ENCODE measurements around the gene CPEB3. TPM values are rescaled to one million over a fixed set of nuclear protein-coding genes. Genes with fewer than 3 reads are reported as not detected.

Gene CPEB3
- total and polyA plus RNA-seq, 4 donors, result 2.1 to 8.4 (median 5.1) TPM

DNA sequence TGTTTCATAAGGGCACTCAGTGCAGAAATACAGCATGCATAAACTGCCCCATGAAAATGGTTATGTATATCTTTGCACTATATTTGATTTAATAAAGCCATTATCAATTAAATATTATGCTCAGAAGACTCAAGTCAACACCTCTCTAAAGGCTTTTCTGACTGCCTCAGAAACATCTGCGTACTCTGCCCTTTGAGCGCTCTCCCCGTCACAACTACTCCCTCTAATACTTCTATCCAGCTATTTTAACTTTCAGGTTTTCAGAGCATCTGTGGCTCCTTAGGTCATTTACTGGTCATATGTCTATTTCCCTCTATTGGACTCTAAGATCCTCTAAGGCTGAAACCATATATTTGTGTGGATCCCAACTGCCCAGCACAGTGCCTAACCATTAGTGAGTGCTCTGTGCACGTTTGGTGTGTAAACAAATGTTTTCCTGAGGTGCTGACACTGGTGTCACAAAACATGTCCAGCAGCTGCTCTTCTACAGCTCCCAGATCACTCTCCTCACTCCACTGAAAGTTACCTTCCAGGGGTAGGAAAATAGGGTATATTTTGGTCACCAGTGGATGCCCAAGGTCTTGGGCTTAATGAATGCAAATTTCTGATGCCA lies 188.2 kb downstream of the CPEB3 start:
- Histone ChIP-seq H3K9me3 (ENCODE audit: control insufficient read depth in 4 of 4, low read length in 3 of 4) (no peaks in the 10 kb centered on the region), H3K4me1 (ENCODE audit: control insufficient read depth in 4 of 4, insufficient read depth in 4 of 4, low read length in 3 of 4) (peaks cover 10 to 55% (median 45%) of the 10 kb centered on the region in 4 donors), H3K27me3 (ENCODE audit: control insufficient read depth in 4 of 4, insufficient read depth in 4 of 4, low read length in 3 of 4) (no peaks in the 10 kb centered on the region), H3K9ac (ENCODE audit: low read depth in 1 of 2, low read length in 2 of 2) (peak overlapping the region in 1 of 2 donors; percentile 6), H3K27ac (ENCODE audit: low read depth in 1 of 2, low read length in 2 of 2) (peak overlapping the region; percentile 66 to 71), H3K4me3 (ENCODE audit: low read depth in 1 of 3, low read length in 3 of 3) (no peak overlapping the region), H3K36me3 (ENCODE audit: control insufficient read depth in 4 of 4, insufficient read depth in 3 of 4, low read depth in 1 of 4, low read length in 3 of 4) (no peaks in the 10 kb centered on the region)
- 50% methylated on average over 4 of the region's 4 CpGs for whole genome bisulfite sequencing
- DNase-seq (ENCODE audit: low spot score), result no peak
- TF ChIP-seq RXRA (IDR thresholded peaks at IDR 0.05), result no peak
- TF ChIP-seq SP1 (IDR thresholded peaks at IDR 0.05), result peak; percentile 15
- no peak for TF ChIP-seq YY1 (IDR thresholded peaks at IDR 0.05)
- TF ChIP-seq HNF4A (conservative IDR thresholded peaks at IDR 0.05), result peak; percentile 51 to 62
- no peak for TF ChIP-seq RAD21 (IDR thresholded peaks at IDR 0.05)
- no peak for TF ChIP-seq TAF1 (conservative IDR thresholded peaks at IDR 0.05)
- TF ChIP-seq, protein P1, sequence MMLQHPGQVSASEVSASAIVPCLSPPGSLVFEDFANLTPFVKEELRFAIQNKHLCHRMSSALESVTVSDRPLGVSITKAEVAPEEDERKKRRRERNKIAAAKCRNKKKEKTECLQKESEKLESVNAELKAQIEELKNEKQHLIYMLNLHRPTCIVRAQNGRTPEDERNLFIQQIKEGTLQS (IDR thresholded peaks at IDR 0.05), result no peak
- TF ChIP-seq, protein P2, sequence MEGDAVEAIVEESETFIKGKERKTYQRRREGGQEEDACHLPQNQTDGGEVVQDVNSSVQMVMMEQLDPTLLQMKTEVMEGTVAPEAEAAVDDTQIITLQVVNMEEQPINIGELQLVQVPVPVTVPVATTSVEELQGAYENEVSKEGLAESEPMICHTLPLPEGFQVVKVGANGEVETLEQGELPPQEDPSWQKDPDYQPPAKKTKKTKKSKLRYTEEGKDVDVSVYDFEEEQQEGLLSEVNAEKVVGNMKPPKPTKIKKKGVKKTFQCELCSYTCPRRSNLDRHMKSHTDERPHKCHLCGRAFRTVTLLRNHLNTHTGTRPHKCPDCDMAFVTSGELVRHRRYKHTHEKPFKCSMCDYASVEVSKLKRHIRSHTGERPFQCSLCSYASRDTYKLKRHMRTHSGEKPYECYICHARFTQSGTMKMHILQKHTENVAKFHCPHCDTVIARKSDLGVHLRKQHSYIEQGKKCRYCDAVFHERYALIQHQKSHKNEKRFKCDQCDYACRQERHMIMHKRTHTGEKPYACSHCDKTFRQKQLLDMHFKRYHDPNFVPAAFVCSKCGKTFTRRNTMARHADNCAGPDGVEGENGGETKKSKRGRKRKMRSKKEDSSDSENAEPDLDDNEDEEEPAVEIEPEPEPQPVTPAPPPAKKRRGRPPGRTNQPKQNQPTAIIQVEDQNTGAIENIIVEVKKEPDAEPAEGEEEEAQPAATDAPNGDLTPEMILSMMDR (IDR thresholded peaks at IDR 0.05; ENCODE audit: low read depth, low read length, missing input control), result no peak

DNA sequence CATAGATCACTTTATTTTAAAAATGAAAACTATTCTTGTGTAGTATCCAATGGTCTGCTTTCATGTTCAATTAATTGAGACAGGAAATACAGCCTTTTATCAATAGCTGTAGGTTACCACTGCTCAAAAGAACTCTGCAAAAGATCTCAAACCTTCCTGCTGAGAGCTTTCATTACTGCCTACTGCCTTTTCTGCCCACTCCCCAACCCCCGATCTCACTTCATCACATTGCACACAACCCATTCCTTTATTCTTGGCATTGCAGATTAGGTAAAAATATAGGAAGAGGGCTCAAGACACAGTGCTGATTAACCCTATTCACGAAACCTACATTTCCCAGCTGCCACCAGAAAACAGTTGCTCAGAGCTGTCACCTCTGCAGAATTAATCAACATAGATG lies 195.9 kb downstream of the CPEB3 start:
- no peak for DNase-seq (ENCODE audit: low spot score)
- Histone ChIP-seq H3K9me3 (ENCODE audit: control insufficient read depth in 4 of 4, low read length in 3 of 4) (no peaks in the 10 kb centered on the region), H3K9ac (ENCODE audit: low read depth in 1 of 2, low read length in 2 of 2) (no peak overlapping the region), H3K27me3 (ENCODE audit: control insufficient read depth in 4 of 4, insufficient read depth in 4 of 4, low read length in 3 of 4) (no peaks in the 10 kb centered on the region), H3K36me3 (ENCODE audit: control insufficient read depth in 4 of 4, insufficient read depth in 3 of 4, low read depth in 1 of 4, low read length in 3 of 4) (no peaks in the 10 kb centered on the region), H3K4me1 (ENCODE audit: control insufficient read depth in 4 of 4, insufficient read depth in 4 of 4, low read length in 3 of 4) (peaks cover 0 to 8% (median 1%) of the 10 kb centered on the region in 4 donors), H3K27ac (ENCODE audit: low read depth in 1 of 2, low read length in 2 of 2) (no peak overlapping the region), H3K4me3 (ENCODE audit: low read depth in 1 of 3, low read length in 3 of 3) (no peak overlapping the region)
- TF ChIP-seq EGR1 (IDR thresholded peaks at IDR 0.05; ENCODE audit: low read depth in 2 of 2), result no peak
- TF ChIP-seq, protein P3, sequence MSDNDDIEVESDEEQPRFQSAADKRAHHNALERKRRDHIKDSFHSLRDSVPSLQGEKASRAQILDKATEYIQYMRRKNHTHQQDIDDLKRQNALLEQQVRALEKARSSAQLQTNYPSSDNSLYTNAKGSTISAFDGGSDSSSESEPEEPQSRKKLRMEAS (IDR thresholded peaks at IDR 0.05), result no peak
- TF ChIP-seq, protein P4, sequence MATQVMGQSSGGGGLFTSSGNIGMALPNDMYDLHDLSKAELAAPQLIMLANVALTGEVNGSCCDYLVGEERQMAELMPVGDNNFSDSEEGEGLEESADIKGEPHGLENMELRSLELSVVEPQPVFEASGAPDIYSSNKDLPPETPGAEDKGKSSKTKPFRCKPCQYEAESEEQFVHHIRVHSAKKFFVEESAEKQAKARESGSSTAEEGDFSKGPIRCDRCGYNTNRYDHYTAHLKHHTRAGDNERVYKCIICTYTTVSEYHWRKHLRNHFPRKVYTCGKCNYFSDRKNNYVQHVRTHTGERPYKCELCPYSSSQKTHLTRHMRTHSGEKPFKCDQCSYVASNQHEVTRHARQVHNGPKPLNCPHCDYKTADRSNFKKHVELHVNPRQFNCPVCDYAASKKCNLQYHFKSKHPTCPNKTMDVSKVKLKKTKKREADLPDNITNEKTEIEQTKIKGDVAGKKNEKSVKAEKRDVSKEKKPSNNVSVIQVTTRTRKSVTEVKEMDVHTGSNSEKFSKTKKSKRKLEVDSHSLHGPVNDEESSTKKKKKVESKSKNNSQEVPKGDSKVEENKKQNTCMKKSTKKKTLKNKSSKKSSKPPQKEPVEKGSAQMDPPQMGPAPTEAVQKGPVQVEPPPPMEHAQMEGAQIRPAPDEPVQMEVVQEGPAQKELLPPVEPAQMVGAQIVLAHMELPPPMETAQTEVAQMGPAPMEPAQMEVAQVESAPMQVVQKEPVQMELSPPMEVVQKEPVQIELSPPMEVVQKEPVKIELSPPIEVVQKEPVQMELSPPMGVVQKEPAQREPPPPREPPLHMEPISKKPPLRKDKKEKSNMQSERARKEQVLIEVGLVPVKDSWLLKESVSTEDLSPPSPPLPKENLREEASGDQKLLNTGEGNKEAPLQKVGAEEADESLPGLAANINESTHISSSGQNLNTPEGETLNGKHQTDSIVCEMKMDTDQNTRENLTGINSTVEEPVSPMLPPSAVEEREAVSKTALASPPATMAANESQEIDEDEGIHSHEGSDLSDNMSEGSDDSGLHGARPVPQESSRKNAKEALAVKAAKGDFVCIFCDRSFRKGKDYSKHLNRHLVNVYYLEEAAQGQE (IDR thresholded peaks at IDR 0.05), result no peak
- WGBS, result 94% methylated on average over 2 of the region's 2 CpGs

DNA sequence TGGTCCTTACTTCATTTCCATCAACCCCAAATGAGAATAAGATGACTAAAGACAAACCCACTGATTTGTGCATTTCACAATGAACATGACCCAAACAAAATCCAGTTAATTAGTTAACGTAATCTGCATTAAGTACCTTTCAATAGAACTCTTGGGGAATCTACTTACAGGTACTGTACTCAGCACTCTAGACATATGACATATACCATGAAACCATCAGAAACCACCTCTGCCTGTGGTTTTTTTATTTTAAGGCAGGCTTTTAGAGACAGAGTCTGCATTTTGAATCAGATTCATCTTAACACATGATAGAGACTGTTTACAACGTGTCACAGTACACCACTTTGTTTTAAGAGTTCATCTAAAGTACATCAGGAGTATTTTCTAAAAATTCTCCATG lies 198.9 kb downstream of the CPEB3 start:
- no peak overlapping the region for H3K4me3 ChIP-seq (ENCODE audit: low read depth in 1 of 3, low read length in 3 of 3)
- WGBS, result 66% methylated on average over 2 of the region's 2 CpGs
- no peak overlapping the region for H3K9ac ChIP-seq (ENCODE audit: low read depth in 1 of 2, low read length in 2 of 2)
- no peaks in the 10 kb centered on the region for H3K36me3 ChIP-seq (ENCODE audit: control insufficient read depth in 4 of 4, insufficient read depth in 3 of 4, low read depth in 1 of 4, low read length in 3 of 4)
- H3K4me1 ChIP-seq (ENCODE audit: control insufficient read depth in 4 of 4, insufficient read depth in 4 of 4, low read length in 3 of 4), result peaks cover 3 to 20% (median 9%) of the 10 kb centered on the region in 4 donors
- H3K9me3 ChIP-seq (ENCODE audit: control insufficient read depth in 4 of 4, low read length in 3 of 4), result no peaks in the 10 kb centered on the region
- H3K27ac ChIP-seq (ENCODE audit: low read depth in 1 of 2, low read length in 2 of 2), result no peak overlapping the region
- DNase-seq (ENCODE audit: low spot score), result no peak
- no peaks in the 10 kb centered on the region for H3K27me3 ChIP-seq (ENCODE audit: control insufficient read depth in 4 of 4, insufficient read depth in 4 of 4, low read length in 3 of 4)
- TF ChIP-seq TAF1 (conservative IDR thresholded peaks at IDR 0.05), result no peak
- TF ChIP-seq, protein P5, sequence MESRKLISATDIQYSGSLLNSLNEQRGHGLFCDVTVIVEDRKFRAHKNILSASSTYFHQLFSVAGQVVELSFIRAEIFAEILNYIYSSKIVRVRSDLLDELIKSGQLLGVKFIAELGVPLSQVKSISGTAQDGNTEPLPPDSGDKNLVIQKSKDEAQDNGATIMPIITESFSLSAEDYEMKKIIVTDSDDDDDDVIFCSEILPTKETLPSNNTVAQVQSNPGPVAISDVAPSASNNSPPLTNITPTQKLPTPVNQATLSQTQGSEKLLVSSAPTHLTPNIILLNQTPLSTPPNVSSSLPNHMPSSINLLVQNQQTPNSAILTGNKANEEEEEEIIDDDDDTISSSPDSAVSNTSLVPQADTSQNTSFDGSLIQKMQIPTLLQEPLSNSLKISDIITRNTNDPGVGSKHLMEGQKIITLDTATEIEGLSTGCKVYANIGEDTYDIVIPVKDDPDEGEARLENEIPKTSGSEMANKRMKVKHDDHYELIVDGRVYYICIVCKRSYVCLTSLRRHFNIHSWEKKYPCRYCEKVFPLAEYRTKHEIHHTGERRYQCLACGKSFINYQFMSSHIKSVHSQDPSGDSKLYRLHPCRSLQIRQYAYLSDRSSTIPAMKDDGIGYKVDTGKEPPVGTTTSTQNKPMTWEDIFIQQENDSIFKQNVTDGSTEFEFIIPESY (IDR thresholded peaks at IDR 0.05), result no peak
- TF ChIP-seq, protein P1 (IDR thresholded peaks at IDR 0.05), result no peak
- TF ChIP-seq, protein P2 (IDR thresholded peaks at IDR 0.05; ENCODE audit: low read depth, low read length, missing input control), result no peak

Data from liver (tissue), 9 donors.